Endodermal cell (in vitro differentiated cells): Measurements from ENCODE around the gene BSN. TPM values are rescaled to one million over a fixed set of nuclear protein-coding genes. Genes with fewer than 3 reads are reported as not detected.
"Not testable (repeated sequence)": the region's sequence is repeated elsewhere in the genome, so short reads cannot be mapped to it uniquely, and the experiment has no call there.

Source experiments
- DNase-seq: peaks from one replicate; pipeline ENCODE4 v3.0.0-alpha.2; 2017
- H3K27ac ChIP-seq: 2 replicates; pipeline ENCODE4 v1.5.1; 2013; ENCODE audit warnings: mild to moderate bottlenecking, low read depth, low read length, moderate library complexity
- H3K27me3 ChIP-seq: 2 replicates; pipeline ENCODE4 v1.6.1; 2013; ENCODE audit warnings: mild to moderate bottlenecking, low read length, moderate library complexity; ENCODE audit not compliant: insufficient read depth, control insufficient read depth, poor library complexity, severe bottlenecking
- H3K36me3 ChIP-seq: 2 replicates; pipeline ENCODE4 v1.7.0; 2013; ENCODE audit warnings: mild to moderate bottlenecking, low read length, moderate library complexity; ENCODE audit not compliant: control insufficient read depth, insufficient read depth
- H3K4me1 ChIP-seq: one replicate; pipeline ENCODE4 v1.7.0; 2013; ENCODE audit warnings: low read length; ENCODE audit not compliant: control insufficient read depth, insufficient read depth
- H3K4me3 ChIP-seq: 2 replicates; pipeline ENCODE4 v1.5.1; 2013; ENCODE audit warnings: mild to moderate bottlenecking, low read length, moderate library complexity
- H3K9ac ChIP-seq: 2 replicates; pipeline ENCODE4 v1.6.1; 2013; ENCODE audit warnings: mild to moderate bottlenecking, low read length, moderate library complexity; ENCODE audit not compliant: poor library complexity, severe bottlenecking; ENCODE audit errors: extremely low read depth
- H3K9me3 ChIP-seq: 2 replicates; pipeline ENCODE4 v1.6.1; 2013; ENCODE audit warnings: mild to moderate bottlenecking, low read length, moderate library complexity; ENCODE audit not compliant: control insufficient read depth
- H3K27ac Mint-ChIP-seq: 2 replicates; pipeline ENCODE4 v1.8.0; 2020; ENCODE audit warnings: mixed read lengths
- H3K27me3 Mint-ChIP-seq: 2 replicates; pipeline ENCODE4 v1.8.0; 2021; ENCODE audit warnings: mild to moderate bottlenecking, mixed read lengths; ENCODE audit not compliant: insufficient read depth
- H3K36me3 Mint-ChIP-seq: 2 replicates; pipeline ENCODE4 v1.8.0; 2020; ENCODE audit warnings: low read depth, mixed read lengths
- H3K4me1 Mint-ChIP-seq: 2 replicates; pipeline ENCODE4 v1.8.0; 2020; ENCODE audit warnings: mixed read lengths
- H3K4me3 Mint-ChIP-seq: 2 replicates; pipeline ENCODE4 v1.8.0; 2020; ENCODE audit warnings: mild to moderate bottlenecking, moderate library complexity, mixed read lengths
- H3K9me3 Mint-ChIP-seq: 2 replicates; pipeline ENCODE4 v1.8.0; 2020; ENCODE audit warnings: mild to moderate bottlenecking, mixed read lengths
- CTCF ChIP-seq: fragments of 200-600 bp; sonication (generic); conservative IDR thresholded peaks from 2 replicates; pipeline ENCODE4 v1.5.0; 2021; ENCODE audit warnings: antibody characterized with exemption, mild to moderate bottlenecking
- WGBS, 2 experiments: methylation state at CpG; one replicate each; pipeline versions ENCODE4 v1.1.5 to v1.1.7; 2013; ENCODE audit warnings: missing lambda C conversion rate in 2 of 2, mixed read lengths in 1 of 2; ENCODE audit not compliant: insufficient coverage in 1 of 2, insufficient read length in 1 of 2; 5-methylcytosine and 5-hydroxymethylcytosine counted together
- total RNA-seq, 2 donors: library from RNA; stranded (reverse); fragmentation: NEBNext Ultra II Directional in 1 of 2; extraction: Animal tissue kit (Norgen Biotek cat#: 25700) in 1 of 2; gene quantifications; 2 replicates in 1 of 2; 3 replicates in 1 of 2; pipeline ENCODE4 v1.2.1, GENCODE V29; 2021

Gene BSN
- total RNA-seq, 2 donors from 2014 or later = 2.4 to 2.5 TPM

GRCh38 chr3:49694409-49695070 is 140.3 kb downstream of the BSN start:
- DNase-seq, H3K4me1 Mint-ChIP-seq, H3K4me3 ChIP-seq, H3K36me3 ChIP-seq, H3K4me3 Mint-ChIP-seq, H3K4me1 ChIP-seq, H3K27ac Mint-ChIP-seq, H3K27me3 Mint-ChIP-seq, H3K9me3 ChIP-seq, H3K27ac ChIP-seq, H3K9me3 Mint-ChIP-seq, H3K9ac ChIP-seq, H3K36me3 Mint-ChIP-seq, H3K27me3 ChIP-seq: not testable (repeated sequence)
- WGBS, 2 experiments = 74% methylated on average over 4 to 6 of the region's 6 CpGs

- H3K36me3 Mint-ChIP-seq, H3K36me3 ChIP-seq, H3K9me3 ChIP-seq, H3K27ac ChIP-seq, H3K27me3 Mint-ChIP-seq, H3K4me3 ChIP-seq, H3K4me3 Mint-ChIP-seq, DNase-seq, H3K4me1 Mint-ChIP-seq, H3K27ac Mint-ChIP-seq, H3K27me3 ChIP-seq, H3K4me1 ChIP-seq, H3K9ac ChIP-seq, H3K9me3 Mint-ChIP-seq: not testable (repeated sequence)
- 91% methylated on average over 4 of the region's 4 CpGs; no CpG with 5 or more reads in 1 of the 2 experiments for whole genome bisulfite sequencing, 2 experiments
Observed at GRCh38 chr3:49695350-49696015, 141.2 kb downstream of the BSN start.

GRCh38 chr3:49699281-49699979 is 145.2 kb downstream of the BSN start:
- H3K27me3 ChIP-seq = no peaks in the 10 kb centered on the region
- H3K27ac ChIP-seq = no peak overlapping the region
- H3K27me3 Mint-ChIP-seq = no peaks in the 10 kb centered on the region
- H3K4me3 ChIP-seq = no peak overlapping the region
- H3K4me3 Mint-ChIP-seq = no peak overlapping the region
- no peak overlapping the region for H3K27ac Mint-ChIP-seq
- no peaks in the 10 kb centered on the region for H3K9me3 Mint-ChIP-seq
- no peak for DNase-seq
- peaks cover 6% of the 10 kb centered on the region for H3K36me3 Mint-ChIP-seq
- H3K9me3 ChIP-seq = no peaks in the 10 kb centered on the region
- no peak for TF ChIP-seq CTCF
- WGBS, 2 experiments = 92 to 100% methylated on average over 3 to 16 of the region's 16 CpGs
- H3K4me1 ChIP-seq = no peaks in the 10 kb centered on the region
- peaks cover 3% of the 10 kb centered on the region for H3K36me3 ChIP-seq
- no peak overlapping the region for H3K9ac ChIP-seq
- no peaks in the 10 kb centered on the region for H3K4me1 Mint-ChIP-seq

- no peak overlapping the region for H3K9ac ChIP-seq
- H3K36me3 ChIP-seq = peaks cover 5% of the 10 kb centered on the region
- H3K27me3 ChIP-seq = no peaks in the 10 kb centered on the region
- no peak for TF ChIP-seq CTCF
- Mint-ChIP-seq H3K27me3 (no peaks in the 10 kb centered on the region), H3K27ac (peak overlapping the region; percentile 48), H3K4me1 (no peaks in the 10 kb centered on the region), H3K36me3 (peaks cover 6% of the 10 kb centered on the region), H3K4me3 (no peak overlapping the region), H3K9me3 (no peaks in the 10 kb centered on the region)
- WGBS, 2 experiments = 93 to 95% methylated on average over 8 of the region's 8 CpGs
- H3K9me3 ChIP-seq = no peaks in the 10 kb centered on the region
- H3K27ac ChIP-seq = no peak overlapping the region
- DNase-seq = no peak
- H3K4me1 ChIP-seq = no peaks in the 10 kb centered on the region
- H3K4me3 ChIP-seq = no peak overlapping the region
Observed at GRCh38 chr3:49700014-49700413, 145.7 kb downstream of the BSN start.
